GM06990 (cell line): Measurements from ENCODE around the gene RNLS.

Experiments used
- DNase-seq: peaks from one replicate; pipeline ENCODE4 v3.0.0-alpha.2; 2011; ENCODE audit not compliant: insufficient read length; ENCODE audit errors: extremely low read depth
- H3K27me3 ChIP-seq: replicated peaks from 2 replicates; pipeline ENCODE4 v1.6.0; 2011; ENCODE audit warnings: low read length; ENCODE audit not compliant: control insufficient read depth, insufficient read depth
- H3K36me3 ChIP-seq: 2 replicates; pipeline ENCODE4 v1.5.1; 2011; ENCODE audit warnings: low read length; ENCODE audit not compliant: control insufficient read depth, insufficient read depth
- H3K4me3 ChIP-seq: replicated peaks from 2 replicates; pipeline ENCODE4 v1.5.1; 2011; ENCODE audit warnings: low read depth, mild to moderate bottlenecking, control low read depth, low read length
- CTCF ChIP-seq: IDR thresholded peaks from 2 replicates; pipeline ENCODE4 v1.5.1; 2011; ENCODE audit warnings: low read length, control low read depth, mild to moderate bottlenecking, inconsistent platforms; ENCODE audit not compliant: insufficient read depth, poor library complexity, severe bottlenecking

The RNLS gene

GRCh38 chr10:88273567-88273966 lies 309.6 kb downstream of the RNLS start:
- no peak for DNase-seq
- no peak overlapping the region for H3K4me3 ChIP-seq
- no peaks in the 10 kb centered on the region for H3K27me3 ChIP-seq
- no peaks in the 10 kb centered on the region for H3K36me3 ChIP-seq
- TF ChIP-seq CTCF: no peak

GRCh38 chr10:88271761-88272543 lies 311.2 kb downstream of the RNLS start:
- H3K4me3 ChIP-seq: peak overlapping the region; percentile 34
- H3K36me3 ChIP-seq: no peaks in the 10 kb centered on the region
- DNase-seq: peak; percentile 39
- no peaks in the 10 kb centered on the region for H3K27me3 ChIP-seq
- no peak for TF ChIP-seq CTCF

- Histone ChIP-seq H3K4me3 (no peak overlapping the region; the same call in 1 of the 2 replicates), H3K36me3 (no peaks in the 10 kb centered on the region), H3K27me3 (no peaks in the 10 kb centered on the region)
- peak; percentile 84 for DNase-seq
- no peak for TF ChIP-seq CTCF
Measured at GRCh38 chr10:88270871-88271713, 312.0 kb downstream of the RNLS start.

- H3K4me3 ChIP-seq: no peak overlapping the region
- no peak for TF ChIP-seq CTCF
- H3K36me3 ChIP-seq: no peaks in the 10 kb centered on the region
- no peaks in the 10 kb centered on the region for H3K27me3 ChIP-seq
- no peak for DNase-seq
Measured at GRCh38 chr10:88270061-88270808, 312.9 kb downstream of the RNLS start.

- TF ChIP-seq CTCF: no peak
- no peaks in the 10 kb centered on the region for H3K27me3 ChIP-seq
- no peak for DNase-seq
- H3K4me3 ChIP-seq: no peak overlapping the region
- H3K36me3 ChIP-seq: no peaks in the 10 kb centered on the region
Measured at GRCh38 chr10:88262591-88263234, 320.4 kb downstream of the RNLS start.
